A172 (cell line): Measurements from ENCODE around the gene RBM28. TPM values are rescaled to one million over a fixed set of nuclear protein-coding genes. Genes with fewer than 3 reads are reported as not detected.
"Not testable (repeated sequence)": the region's sequence is repeated elsewhere in the genome, so short reads cannot be mapped to it uniquely, and the experiment has no call there.

ENCODE experiments used
- DNase-seq: peaks from one replicate; pipeline ENCODE4 v3.0.0-alpha.2; 2015; ENCODE audit warnings: low spot score
- total RNA-seq: library from RNA; depleted of rRNA; stranded (reverse); fragments of >200 nt; shearing (Covaris generic); gene quantifications from 2 replicates; pipeline ENCODE4 v1.2.3, GENCODE V29; 2014

The RBM28 gene
- total RNA-seq, 1 experiment from 2014 or later = 19.3 TPM

GRCh38 chr7:128281605-128282380 lies 61.9 kb downstream of the RBM28 start:
- no peak for DNase-seq

GRCh38 chr7:128280451-128280850 lies 63.3 kb downstream of the RBM28 start:
- DNase-seq = not testable (repeated sequence)

- no peak for DNase-seq
These were observed 64.5 kb downstream of the RBM28 start for GRCh38 chr7:128279124-128279713.

GRCh38 chr7:128278366-128278765 lies 65.3 kb downstream of the RBM28 start:
- no peak for DNase-seq

- no peak for DNase-seq
These were observed 68.0 kb downstream of the RBM28 start for GRCh38 chr7:128275681-128276080.

GRCh38 chr7:128274884-128275603 lies 68.7 kb downstream of the RBM28 start:
- no peak for DNase-seq

- DNase-seq = no peak
These were observed 69.3 kb downstream of the RBM28 start for GRCh38 chr7:128274246-128274883.

GRCh38 chr7:128271942-128272481 lies 71.7 kb downstream of the RBM28 start:
- DNase-seq = no peak

- no peak for DNase-seq
These were observed 72.2 kb downstream of the RBM28 start for GRCh38 chr7:128271471-128271941.

- no peak for DNase-seq
These were observed 72.9 kb downstream of the RBM28 start for GRCh38 chr7:128270826-128271272.

- DNase-seq = no peak
These were observed 75.5 kb downstream of the RBM28 start for GRCh38 chr7:128268233-128268632.

- DNase-seq = no peak
These were observed 76.1 kb downstream of the RBM28 start for GRCh38 chr7:128267595-128267924.

- DNase-seq = peak; percentile 43
These were observed 76.7 kb downstream of the RBM28 start for GRCh38 chr7:128266883-128267594.

GRCh38 chr7:128266529-128266882 lies 77.2 kb downstream of the RBM28 start:
- no peak for DNase-seq

GRCh38 chr7:128265906-128266300 lies 77.8 kb downstream of the RBM28 start:
- no peak for DNase-seq

GRCh38 chr7:128265156-128265905 lies 78.4 kb downstream of the RBM28 start:
- no peak for DNase-seq

GRCh38 chr7:128264477-128264876 lies 79.2 kb downstream of the RBM28 start:
- no peak for DNase-seq

GRCh38 chr7:128263420-128263819 lies 80.3 kb downstream of the RBM28 start:
- no peak for DNase-seq

- no peak for DNase-seq
These were observed 81.3 kb downstream of the RBM28 start for GRCh38 chr7:128262273-128263028.
